ENCODE measurements around the gene ADGRG3.
A peak's percentile ranks its signal among the peaks of the same experiment; 100 is the strongest.
"Not testable (repeated sequence)": the region's sequence is repeated elsewhere in the genome, so short reads cannot be mapped to it uniquely, and the experiment has no call there.

Gene ADGRG3

DNA sequence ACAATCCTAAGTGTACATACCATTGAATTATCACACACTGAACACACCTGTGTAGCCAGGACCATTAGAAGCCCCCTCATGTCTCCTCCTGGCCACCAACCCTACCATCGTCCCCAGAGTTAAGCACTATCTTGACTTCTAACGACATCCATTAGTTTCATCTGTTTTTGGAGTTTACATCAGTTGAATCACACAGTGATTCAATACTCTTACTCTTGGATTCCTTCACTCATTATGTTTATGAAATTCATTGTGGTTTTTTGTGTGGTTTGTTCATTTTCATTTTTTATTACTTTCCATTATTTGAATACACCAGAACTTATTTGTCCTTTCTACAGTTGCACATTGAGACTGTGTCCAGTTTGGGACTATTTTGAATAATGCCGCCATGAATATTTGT is 40.1 kb downstream of the ADGRG3 start:
- DNase-seq (ENCODE audit: insufficient read length, low spot score) (no peak), FAIRE-seq (no peak)
- no peak for TF ChIP-seq POU2F2 (IDR thresholded peaks at IDR 0.05; ENCODE audit: low read depth, low read length)
- TF ChIP-seq SPI1 (IDR thresholded peaks at IDR 0.05; ENCODE audit: low read depth, low read length) = no peak
- no peak for TF ChIP-seq TAF1 (IDR thresholded peaks at IDR 0.05; ENCODE audit: low read depth, low read length)
- TF ChIP-seq POLR2AphosphoS5 (IDR thresholded peaks at IDR 0.05; ENCODE audit: low read depth, low read length) = no peak
- no peak for TF ChIP-seq POLR2A (IDR thresholded peaks at IDR 0.05; ENCODE audit: low read depth, low read length)
- no peak for TF ChIP-seq PAX5 (IDR thresholded peaks at IDR 0.05; ENCODE audit: insufficient read depth, low read length, severe bottlenecking)

DNA sequence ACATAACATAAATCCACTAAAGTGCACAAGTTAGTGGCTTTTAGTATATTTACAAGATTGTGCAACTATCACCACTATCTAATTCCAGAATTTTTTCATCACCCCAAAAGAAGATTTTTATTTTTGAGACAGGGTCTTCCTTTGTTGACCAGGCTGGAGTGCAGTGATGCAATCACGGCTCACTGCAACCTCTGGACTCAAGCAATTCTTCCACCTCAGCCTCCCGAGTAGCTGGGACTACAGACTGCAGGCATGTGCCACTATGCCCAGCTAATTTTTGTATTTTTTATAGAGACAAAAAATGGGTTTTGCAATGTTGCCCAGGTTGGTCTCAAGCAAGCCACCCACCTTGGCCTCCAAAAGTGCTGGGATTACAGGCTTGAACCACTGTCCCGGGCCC is 41.6 kb downstream of the ADGRG3 start:
- TF ChIP-seq POLR2A (IDR thresholded peaks at IDR 0.05; ENCODE audit: low read depth, low read length) (no peak), POLR2AphosphoS5 (IDR thresholded peaks at IDR 0.05; ENCODE audit: low read depth, low read length) (no peak), POU2F2 (IDR thresholded peaks at IDR 0.05; ENCODE audit: low read depth, low read length) (no peak), TAF1 (IDR thresholded peaks at IDR 0.05; ENCODE audit: low read depth, low read length) (no peak), SPI1 (IDR thresholded peaks at IDR 0.05; ENCODE audit: low read depth, low read length) (no peak), PAX5 (IDR thresholded peaks at IDR 0.05; ENCODE audit: insufficient read depth, low read length, severe bottlenecking) (no peak)
- no peak for DNase-seq (ENCODE audit: insufficient read length, low spot score)
- FAIRE-seq = no peak

DNA sequence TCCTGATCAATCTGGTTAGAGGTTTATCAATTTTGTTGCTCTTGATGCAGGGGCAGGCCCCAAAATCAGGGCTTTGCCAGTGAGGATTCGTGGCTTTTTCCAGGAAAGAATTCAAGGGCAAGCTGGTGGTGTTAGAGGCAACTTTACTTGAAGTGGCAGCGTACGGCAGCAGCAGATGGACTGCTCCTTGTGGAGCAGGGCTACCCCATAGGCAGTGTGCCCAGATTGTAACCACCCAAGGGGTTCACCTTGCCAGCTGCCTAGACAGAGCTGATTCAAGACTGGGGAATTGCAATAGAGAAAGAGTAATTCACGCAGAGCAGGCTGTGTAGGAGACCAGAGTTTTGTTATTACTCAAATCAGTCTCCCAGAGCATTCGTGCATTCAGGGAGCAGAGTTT is 43.2 kb downstream of the ADGRG3 start:
- TF ChIP-seq POLR2AphosphoS5 (IDR thresholded peaks at IDR 0.05; ENCODE audit: low read depth, low read length) = no peak
- no peak for TF ChIP-seq SPI1 (IDR thresholded peaks at IDR 0.05; ENCODE audit: low read depth, low read length)
- no peak for TF ChIP-seq PAX5 (IDR thresholded peaks at IDR 0.05; ENCODE audit: insufficient read depth, low read length, severe bottlenecking)
- TF ChIP-seq TAF1 (IDR thresholded peaks at IDR 0.05; ENCODE audit: low read depth, low read length) = no peak
- TF ChIP-seq POLR2A (IDR thresholded peaks at IDR 0.05; ENCODE audit: low read depth, low read length) = no peak
- no peak for TF ChIP-seq POU2F2 (IDR thresholded peaks at IDR 0.05; ENCODE audit: low read depth, low read length)
- no peak for DNase-seq (ENCODE audit: insufficient read length, low spot score)
- no peak for FAIRE-seq

DNA sequence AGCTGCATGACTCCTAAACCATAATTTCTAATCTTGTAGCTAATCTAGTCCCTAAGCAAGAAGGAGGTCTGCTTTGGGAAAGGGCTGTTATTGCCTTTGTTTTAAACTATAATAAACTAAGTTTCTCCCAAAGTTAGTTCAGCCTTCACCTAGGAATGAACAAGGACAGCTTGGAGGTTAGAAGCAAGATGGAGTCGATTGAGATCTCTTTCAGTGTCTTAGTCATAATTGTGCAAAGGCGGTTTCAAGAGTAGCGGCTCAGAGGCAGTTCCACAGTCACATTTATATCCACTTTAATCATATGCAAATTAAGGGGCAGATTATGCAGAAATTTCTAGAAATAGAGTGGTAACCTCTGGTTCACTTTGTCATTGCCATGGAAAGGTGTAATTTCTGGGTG is 43.9 kb downstream of the ADGRG3 start:
- DNase-seq (ENCODE audit: insufficient read length, low spot score) (no peak), FAIRE-seq (no peak)
- no peak for TF ChIP-seq POLR2A (IDR thresholded peaks at IDR 0.05; ENCODE audit: low read depth, low read length)

DNA sequence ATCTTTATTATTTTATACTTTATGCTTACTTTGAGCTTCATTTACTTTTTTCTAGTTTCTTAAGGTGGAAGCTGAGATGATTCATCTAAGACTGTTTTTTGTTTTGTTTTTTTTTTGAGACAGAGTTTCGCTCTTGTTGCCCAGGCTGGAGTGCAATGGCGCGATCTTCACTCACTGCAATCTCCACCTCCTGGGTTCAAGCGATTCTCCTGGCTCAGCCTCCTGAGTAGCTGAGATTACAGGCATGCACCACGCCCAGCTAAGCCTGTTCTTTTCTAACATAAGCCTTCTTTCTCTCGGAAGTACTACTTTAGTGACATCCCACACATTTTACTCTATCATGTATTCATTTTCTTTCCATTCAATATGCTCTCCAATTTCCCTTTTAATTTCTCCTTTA is 44.5 kb downstream of the ADGRG3 start:
- FAIRE-seq; DNase-seq (ENCODE audit: insufficient read length, low spot score): not testable (repeated sequence)

DNA sequence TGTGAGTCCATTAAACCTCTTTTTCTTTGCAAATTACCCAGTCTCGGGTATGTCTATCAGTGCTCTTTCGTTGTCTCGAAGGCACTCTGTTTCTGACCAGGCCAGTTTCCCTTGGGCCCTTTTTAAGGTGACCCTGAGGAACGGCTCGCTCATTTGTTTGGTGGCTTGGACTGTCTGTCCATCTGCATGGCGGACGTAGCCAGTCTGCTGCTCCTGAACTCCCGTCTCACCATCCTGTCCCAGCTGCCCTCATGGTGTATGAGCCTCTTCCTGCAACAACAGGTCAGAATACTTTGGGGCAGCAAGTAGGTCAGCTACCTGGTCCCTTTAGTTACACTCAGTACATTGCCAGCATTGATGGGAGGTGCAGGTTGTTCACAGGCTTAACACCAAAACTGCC is 45.5 kb downstream of the ADGRG3 start:
- no peak for TF ChIP-seq PAX5 (IDR thresholded peaks at IDR 0.05; ENCODE audit: insufficient read depth, low read length, severe bottlenecking)
- TF ChIP-seq POLR2A (IDR thresholded peaks at IDR 0.05; ENCODE audit: low read depth, low read length) = no peak
- no peak for TF ChIP-seq TAF1 (IDR thresholded peaks at IDR 0.05; ENCODE audit: low read depth, low read length)
- no peak for TF ChIP-seq SPI1 (IDR thresholded peaks at IDR 0.05; ENCODE audit: low read depth, low read length)
- no peak for TF ChIP-seq POU2F2 (IDR thresholded peaks at IDR 0.05; ENCODE audit: low read depth, low read length)
- TF ChIP-seq POLR2AphosphoS5 (IDR thresholded peaks at IDR 0.05; ENCODE audit: low read depth, low read length) = no peak
- FAIRE-seq (no peak), DNase-seq (ENCODE audit: insufficient read length, low spot score) (no peak)

DNA sequence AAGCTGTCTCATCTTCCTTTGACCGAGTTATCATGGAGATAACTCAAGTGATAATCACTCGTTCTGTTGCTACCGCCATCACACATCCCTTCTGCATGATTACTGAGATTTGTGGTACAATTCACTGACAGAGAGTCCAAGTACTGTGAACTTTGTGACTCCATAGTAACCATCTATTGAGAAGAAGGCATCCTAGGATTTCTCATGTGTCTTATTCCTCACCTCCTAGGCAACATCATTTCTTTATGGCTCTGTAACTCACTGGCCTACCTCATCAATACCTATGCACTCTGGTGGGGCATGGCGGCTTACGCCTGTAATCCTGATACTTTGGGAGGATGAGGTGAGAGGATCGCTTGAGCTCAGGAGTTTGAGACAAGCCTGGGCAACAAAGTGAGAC is 45.9 kb downstream of the ADGRG3 start:
- DNase-seq (ENCODE audit: insufficient read length, low spot score) (no peak), FAIRE-seq (no peak)
- TF ChIP-seq PAX5 (IDR thresholded peaks at IDR 0.05; ENCODE audit: insufficient read depth, low read length, severe bottlenecking) (no peak), POU2F2 (IDR thresholded peaks at IDR 0.05; ENCODE audit: low read depth, low read length) (no peak), POLR2A (IDR thresholded peaks at IDR 0.05; ENCODE audit: low read depth, low read length) (no peak), TAF1 (IDR thresholded peaks at IDR 0.05; ENCODE audit: low read depth, low read length) (no peak), SPI1 (IDR thresholded peaks at IDR 0.05; ENCODE audit: low read depth, low read length) (no peak), POLR2AphosphoS5 (IDR thresholded peaks at IDR 0.05; ENCODE audit: low read depth, low read length) (no peak)

DNA sequence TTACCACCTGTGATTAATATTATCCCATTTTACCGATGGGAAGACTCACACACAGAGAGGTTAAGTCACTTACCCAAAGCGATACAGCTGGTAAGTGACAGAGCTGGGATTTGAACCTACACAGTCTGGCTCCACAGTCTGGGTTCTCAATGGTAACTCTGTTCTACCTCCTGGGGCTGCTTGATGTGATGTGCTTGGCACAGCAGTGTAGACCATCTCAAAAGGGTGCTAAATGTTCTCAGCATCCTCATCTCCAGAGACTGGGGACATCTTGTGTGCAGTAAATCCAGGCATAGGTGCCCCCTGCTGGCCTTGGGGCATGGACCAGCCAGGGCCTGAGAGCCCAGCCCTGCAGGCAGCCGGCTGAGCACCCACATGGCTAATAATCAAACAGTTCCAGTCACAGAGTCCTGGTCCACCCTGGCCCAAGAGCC is 52.1 kb downstream of the ADGRG3 start:
- DNase-seq (ENCODE audit: insufficient read length, low spot score) = no peak
- no peak for TF ChIP-seq TAF1 (IDR thresholded peaks at IDR 0.05; ENCODE audit: low read depth, low read length)
- no peak for TF ChIP-seq SPI1 (IDR thresholded peaks at IDR 0.05; ENCODE audit: low read depth, low read length)
- no peak for TF ChIP-seq POU2F2 (IDR thresholded peaks at IDR 0.05; ENCODE audit: low read depth, low read length)
- TF ChIP-seq PAX5 (IDR thresholded peaks at IDR 0.05; ENCODE audit: insufficient read depth, low read length, severe bottlenecking) = no peak
- TF ChIP-seq POLR2A (IDR thresholded peaks at IDR 0.05; ENCODE audit: low read depth, low read length) = no peak
- no peak for TF ChIP-seq POLR2AphosphoS5 (IDR thresholded peaks at IDR 0.05; ENCODE audit: low read depth, low read length)
- FAIRE-seq = peak; percentile 81

DNA sequence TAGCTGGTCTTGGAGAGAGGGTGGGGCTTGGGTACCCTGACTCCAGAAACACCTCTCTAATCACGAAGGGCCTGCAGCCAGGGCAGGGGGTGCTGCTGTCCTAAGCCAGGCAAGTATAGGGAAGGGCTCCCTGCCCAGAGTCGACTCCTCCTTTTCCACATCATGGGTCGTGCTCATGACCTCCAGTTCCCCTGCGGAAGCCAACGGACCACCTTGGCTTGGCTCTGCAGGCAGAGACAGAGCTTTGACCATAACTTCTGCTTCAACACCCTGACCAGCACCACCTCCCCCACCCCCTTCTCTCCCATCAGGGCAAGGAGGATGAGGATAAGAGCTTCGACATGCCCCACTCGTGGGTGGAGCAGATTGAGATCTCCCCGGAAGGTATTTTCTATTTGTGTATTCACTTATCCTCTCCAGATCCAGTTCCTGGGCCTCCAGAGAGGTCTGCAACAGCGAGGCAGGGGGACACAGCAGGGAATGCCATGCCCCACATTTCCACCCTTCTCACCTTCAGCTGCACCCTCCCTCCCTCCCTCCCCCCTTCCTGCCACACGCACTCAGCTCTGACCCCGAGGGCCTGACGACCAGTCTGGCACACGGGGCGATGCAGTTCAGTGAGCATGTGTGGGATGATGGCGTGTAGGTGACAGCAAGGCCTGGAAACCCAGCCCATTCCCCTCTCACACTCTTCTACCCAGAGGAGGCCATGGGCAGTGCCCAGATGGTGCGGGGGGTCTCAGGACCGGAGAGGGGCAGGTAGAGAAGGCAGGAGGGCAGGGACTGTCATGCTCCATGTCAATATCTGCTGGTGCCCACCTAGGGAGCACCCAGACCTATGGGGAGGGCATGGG is 53.5 kb downstream of the ADGRG3 start:
- DNase-seq (ENCODE audit: insufficient read length, low spot score) = no peak
- peak; percentile 60 for FAIRE-seq
- no peak for TF ChIP-seq PAX5 (IDR thresholded peaks at IDR 0.05; ENCODE audit: insufficient read depth, low read length, severe bottlenecking)
- TF ChIP-seq POLR2A (IDR thresholded peaks at IDR 0.05; ENCODE audit: low read depth, low read length) = no peak
- TF ChIP-seq TAF1 (IDR thresholded peaks at IDR 0.05; ENCODE audit: low read depth, low read length) = no peak
- no peak for TF ChIP-seq SPI1 (IDR thresholded peaks at IDR 0.05; ENCODE audit: low read depth, low read length)
- no peak for TF ChIP-seq POU2F2 (IDR thresholded peaks at IDR 0.05; ENCODE audit: low read depth, low read length)
- TF ChIP-seq POLR2AphosphoS5 (IDR thresholded peaks at IDR 0.05; ENCODE audit: low read depth, low read length) = no peak

DNA sequence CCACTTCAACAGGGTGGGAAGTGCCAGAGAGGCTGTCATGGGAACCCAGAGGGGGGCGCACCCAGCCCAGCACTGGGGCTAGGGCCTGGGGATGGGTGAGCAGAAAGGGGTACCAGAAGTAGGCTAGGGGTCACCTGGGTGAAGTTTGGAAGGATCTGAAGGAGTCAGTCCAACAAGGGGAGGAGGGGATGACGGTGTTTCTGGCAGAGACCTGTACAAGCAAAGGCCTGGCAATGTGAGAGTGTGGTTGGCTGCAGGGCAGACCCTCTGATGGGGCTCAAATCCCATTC is 54.0 kb downstream of the ADGRG3 start:
- FAIRE-seq = no peak
- DNase-seq (ENCODE audit: insufficient read length, low spot score) = no peak
- TF ChIP-seq PAX5 (IDR thresholded peaks at IDR 0.05; ENCODE audit: insufficient read depth, low read length, severe bottlenecking) = no peak
- no peak for TF ChIP-seq TAF1 (IDR thresholded peaks at IDR 0.05; ENCODE audit: low read depth, low read length)
- TF ChIP-seq POLR2AphosphoS5 (IDR thresholded peaks at IDR 0.05; ENCODE audit: low read depth, low read length) = no peak
- TF ChIP-seq POLR2A (IDR thresholded peaks at IDR 0.05; ENCODE audit: low read depth, low read length) = no peak
- no peak for TF ChIP-seq SPI1 (IDR thresholded peaks at IDR 0.05; ENCODE audit: low read depth, low read length)

All from GM12891 (cell line).